Middle frontal gyrus (tissue), 1 donor: ENCODE data around the gene LMBR1.
"Not testable (repeated sequence)": the region's sequence is repeated elsewhere in the genome, so short reads cannot be mapped to it uniquely, and the experiment has no call there.

ENCODE experiments used
- DNase-seq: peaks from one replicate; pipeline ENCODE4 v3.0.0-alpha.2; 2015; ENCODE audit warnings: low spot score; ENCODE audit errors: extremely low spot score

The LMBR1 gene

DNA sequence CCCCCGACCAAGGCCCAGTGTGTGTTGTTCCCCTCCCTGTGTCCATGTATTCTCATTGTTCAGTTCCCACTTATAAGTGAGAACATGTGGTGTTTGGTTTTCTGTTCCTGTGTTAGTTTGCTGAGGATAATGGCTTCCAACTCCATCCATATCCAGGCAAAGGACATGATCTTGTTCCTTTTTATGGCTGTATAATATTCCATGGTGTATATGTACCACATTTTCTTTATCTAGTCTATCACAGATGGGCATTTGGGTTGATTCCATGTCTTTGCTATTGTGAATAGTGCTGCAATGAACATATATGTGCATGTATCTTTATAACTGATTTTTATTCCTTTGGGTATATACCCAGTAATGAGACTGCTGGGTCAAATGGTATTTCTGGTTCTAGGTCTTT is 191.2 kb downstream of the LMBR1 start:
- DNase-seq: not testable (repeated sequence)

DNA sequence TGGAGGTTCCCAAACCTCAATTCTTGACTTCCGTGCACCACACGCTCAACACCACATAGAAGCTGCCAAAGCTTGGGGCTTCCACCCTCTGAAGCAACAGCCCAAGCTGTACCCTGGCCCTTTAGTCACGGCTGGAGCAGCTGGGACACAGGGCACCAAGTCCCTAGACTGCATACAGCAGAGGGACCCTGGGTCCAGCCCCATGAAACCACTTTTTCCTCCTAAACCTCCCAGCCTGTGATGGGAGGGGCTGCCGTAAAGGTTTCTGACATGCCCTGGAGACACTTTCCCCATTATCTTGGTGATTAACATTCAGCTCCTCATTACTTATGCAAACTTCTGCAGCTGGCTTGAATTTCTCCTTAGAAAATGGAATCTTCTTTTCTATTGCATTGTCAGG is 194.5 kb downstream of the LMBR1 start:
- not testable (repeated sequence) for DNase-seq

GRCh38 chr7:156697283-156697682 is 195.7 kb downstream of the LMBR1 start:
- DNase-seq: not testable (repeated sequence)

- DNase-seq: no peak
Observed at GRCh38 chr7:156693627-156694026, 199.4 kb downstream of the LMBR1 start.

DNA sequence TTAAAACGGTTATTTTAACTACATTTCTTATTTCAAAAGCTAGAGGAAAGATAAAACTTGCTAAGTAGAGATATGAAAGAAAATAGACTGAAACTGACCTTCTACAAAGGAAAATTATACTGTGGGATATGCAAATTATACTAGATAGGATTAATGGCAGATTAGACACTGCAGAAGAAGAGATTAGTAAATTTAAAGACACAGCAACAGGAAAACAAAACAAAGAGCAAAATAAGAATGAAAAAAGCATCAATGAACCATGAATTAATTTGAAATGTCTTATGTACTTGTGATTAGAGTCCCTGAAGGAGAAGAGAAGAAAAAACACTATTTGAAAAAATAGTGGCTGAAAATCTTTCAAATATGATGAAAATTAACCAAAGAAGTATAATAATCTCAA is 200.1 kb downstream of the LMBR1 start:
- DNase-seq: no peak

DNA sequence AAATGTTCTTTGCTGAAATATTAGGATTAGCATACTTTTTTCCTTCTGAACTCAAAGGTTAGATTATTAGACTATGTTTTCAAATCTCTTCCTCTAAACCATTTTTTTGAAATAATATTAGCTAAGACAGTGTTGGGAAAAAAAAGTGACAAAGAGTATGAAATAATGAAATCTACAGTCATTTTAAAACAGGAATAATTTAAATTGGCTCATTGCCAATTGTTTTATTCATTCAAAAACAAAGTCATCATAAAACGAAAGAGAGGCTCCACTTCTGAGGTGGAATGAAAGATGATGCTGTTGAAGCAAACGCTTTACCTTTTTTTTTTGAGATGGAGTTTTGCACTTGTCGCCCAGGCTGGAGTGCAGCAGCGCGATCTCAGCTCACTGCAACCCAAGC is 201.2 kb downstream of the LMBR1 start:
- DNase-seq: no peak

- no peak for DNase-seq
Observed at GRCh38 chr7:156684661-156685060, 208.3 kb downstream of the LMBR1 start.

DNA sequence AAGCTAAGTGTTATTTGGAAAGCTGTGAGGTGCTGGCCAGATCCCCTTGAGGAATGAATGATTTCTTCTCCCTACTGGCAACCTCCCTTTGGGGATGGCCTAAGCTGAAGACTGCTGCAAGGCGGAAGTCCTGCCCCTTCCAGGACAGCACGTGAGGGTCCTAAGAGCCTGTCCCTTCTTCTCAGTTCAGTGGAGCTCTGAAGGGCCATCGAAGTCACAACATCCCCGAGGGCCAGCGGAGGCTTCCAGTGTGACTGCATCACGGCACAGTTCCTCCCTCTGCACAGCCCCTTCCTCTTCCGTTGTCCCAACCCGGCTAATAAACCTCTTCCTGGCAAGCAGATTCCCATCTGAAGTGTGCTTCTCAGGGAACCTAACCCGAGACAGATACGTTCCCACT is 208.7 kb downstream of the LMBR1 start:
- no peak for DNase-seq

GRCh38 chr7:156682928-156683327 is 210.1 kb downstream of the LMBR1 start:
- DNase-seq: no peak

DNA sequence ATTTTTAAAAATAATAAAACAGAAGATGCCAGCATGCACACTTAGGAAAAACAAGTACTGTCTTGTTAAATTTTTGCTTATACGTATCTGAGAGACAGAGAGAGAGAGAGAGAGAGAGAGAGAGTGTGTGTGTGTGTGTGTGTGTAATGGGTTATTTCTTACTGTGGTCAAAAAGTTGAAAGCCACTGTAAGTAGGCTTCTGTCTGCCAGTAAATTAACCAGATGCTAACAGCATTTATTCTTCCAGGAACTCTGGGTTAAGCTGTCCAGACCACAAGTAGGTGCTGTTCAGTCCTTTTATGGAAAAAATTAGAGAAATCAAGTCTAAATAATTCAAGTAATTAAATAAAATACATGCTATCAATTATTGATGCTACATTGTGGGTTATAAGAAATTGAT is 212.7 kb downstream of the LMBR1 start:
- DNase-seq: no peak

DNA sequence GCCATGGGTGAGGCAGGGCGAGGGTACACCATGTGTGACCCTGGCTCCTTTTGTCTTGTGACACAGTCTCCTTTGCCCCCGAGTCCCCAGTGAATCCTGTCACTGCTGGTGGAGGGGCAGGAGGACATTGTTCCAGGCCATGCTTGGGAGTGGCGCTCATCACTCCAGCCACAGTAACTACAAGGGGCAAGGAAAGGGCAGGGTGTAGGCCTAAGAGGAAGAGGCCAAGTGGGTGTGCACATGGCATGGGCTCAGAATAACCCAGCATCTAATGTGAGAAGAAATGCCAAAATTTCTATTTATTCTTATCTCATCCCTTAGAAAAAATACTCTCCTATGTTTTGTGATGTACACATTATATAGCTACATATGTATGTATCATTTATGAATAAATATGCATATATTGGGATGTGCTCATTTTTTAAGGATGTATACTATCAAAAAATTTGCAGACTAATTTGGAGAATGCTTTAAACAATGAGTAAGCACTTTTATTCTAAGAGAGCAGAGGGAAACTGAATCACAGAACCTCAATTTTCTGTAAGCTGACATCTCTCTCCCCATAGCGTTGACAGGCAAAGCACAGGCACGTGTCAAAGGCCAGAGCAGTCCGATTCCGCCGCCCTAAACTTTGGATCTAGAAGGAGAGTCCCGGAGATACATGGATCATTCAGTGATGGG is 215.5 kb downstream of the LMBR1 start:
- no peak for DNase-seq

GRCh38 chr7:156676263-156676662 is 216.7 kb downstream of the LMBR1 start:
- no peak for DNase-seq

GRCh38 chr7:156675721-156676120 is 217.3 kb downstream of the LMBR1 start:
- DNase-seq: no peak

- no peak for DNase-seq
Observed at GRCh38 chr7:156673902-156674301, 219.1 kb downstream of the LMBR1 start.

DNA sequence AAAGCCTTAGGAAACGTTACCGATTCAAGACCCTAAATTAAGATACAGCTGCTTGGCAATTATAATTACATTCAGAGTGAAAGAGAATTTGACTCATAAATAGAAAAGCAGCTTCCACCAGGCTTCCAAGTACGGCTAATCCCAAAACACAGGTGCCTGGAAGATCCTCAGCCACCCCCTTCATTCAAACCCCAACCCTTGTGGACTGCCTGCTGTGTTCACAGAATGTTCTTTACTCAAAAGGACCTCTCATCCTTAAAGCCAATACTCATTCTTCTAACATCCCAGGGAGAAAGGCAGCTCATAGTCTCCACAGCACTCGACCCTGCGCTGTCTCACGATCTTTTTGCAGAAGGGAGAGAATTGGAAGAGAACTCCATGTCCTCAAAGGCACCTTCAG is 219.5 kb downstream of the LMBR1 start:
- no peak for DNase-seq

DNA sequence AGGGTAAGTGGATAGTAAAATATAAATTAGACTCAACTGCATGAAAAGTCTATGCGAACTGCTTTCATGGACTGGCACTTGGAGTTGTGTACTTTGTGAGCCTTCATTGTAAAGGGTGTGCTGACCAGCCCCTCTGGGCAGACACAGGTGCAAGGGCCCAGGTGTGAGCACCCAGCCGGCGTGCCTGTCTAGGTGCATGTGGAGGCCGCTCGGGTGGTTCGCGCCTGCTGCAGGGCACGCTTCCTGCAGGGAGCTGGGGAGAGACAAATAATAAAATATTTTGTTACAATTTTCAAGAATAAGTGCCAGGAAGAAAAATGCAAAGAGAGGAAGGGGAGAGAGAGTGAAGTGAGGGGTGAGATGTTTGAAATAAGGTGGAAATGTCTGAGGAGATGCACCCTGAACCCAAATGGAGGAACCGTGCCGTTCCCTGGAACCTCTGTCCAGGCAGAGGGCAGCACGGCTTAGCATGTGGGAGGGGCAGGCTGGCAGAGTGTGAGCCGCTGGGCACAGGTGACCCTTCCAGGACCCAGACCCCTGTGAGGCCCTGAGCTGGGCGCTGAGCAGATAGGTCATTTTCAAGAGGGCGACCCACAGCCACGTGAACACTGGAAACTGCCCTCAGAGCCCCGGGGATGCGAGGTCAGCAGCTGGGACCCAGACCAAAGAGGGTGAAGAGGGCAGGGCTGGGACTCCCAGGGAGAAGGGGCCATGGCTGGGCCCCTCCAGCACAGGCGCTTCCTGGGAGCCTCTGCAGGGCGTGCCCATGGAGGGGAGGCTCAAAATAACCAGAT is 223.8 kb downstream of the LMBR1 start:
- no peak for DNase-seq

DNA sequence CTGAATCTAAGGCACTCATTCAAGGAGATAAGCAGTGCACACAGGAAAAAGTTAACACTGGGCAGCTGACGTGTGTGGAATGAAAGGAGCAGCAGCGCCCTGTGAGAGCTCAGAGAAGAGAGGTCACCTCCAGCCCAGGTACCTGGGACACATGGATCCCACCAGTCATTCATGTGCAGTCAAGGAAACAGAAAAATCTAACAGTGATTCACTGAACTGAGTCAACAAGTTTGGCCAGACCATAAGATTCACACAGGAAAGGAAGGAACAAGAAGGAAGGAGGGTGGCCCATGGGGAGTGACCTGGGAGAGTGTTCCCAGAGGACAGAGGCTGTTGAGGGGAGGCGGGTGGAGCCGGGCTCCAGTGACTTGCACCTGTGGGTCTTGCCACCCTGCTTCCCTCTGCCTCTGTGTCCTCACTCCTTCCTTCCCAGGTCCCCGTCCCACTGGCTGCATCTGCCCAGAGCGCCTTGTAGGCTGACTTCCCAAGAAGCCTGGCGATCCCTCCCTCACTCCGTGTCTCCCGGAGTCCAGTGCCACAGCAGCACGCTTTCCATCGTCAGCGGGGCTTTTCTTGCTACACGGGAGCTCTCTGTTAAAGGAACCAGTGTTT is 224.7 kb downstream of the LMBR1 start:
- DNase-seq: no peak

GRCh38 chr7:156667110-156667426 is 225.9 kb downstream of the LMBR1 start:
- no peak for DNase-seq

GRCh38 chr7:156666368-156667109 is 226.4 kb downstream of the LMBR1 start:
- no peak for DNase-seq

GRCh38 chr7:156665101-156665500 is 227.9 kb downstream of the LMBR1 start:
- no peak for DNase-seq

DNA sequence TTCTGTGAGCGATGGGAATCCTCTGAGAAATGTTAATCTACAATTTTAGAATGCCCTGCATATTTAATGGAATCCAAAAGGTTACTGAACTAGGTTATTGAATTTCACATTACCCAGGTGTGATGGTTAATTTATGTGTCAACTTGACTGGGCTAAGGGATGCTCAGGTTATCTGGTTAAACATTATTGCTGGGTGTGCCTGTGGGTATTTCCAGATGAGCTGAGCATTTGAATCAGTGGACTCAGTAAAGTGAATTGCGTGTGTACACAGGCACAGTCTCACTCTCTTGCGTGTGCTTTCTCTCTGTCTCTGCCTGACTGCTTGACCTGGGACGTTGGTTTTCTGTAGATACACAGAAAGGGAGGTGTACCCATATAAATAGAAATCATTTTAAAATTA is 230.7 kb downstream of the LMBR1 start:
- no peak for DNase-seq

DNA sequence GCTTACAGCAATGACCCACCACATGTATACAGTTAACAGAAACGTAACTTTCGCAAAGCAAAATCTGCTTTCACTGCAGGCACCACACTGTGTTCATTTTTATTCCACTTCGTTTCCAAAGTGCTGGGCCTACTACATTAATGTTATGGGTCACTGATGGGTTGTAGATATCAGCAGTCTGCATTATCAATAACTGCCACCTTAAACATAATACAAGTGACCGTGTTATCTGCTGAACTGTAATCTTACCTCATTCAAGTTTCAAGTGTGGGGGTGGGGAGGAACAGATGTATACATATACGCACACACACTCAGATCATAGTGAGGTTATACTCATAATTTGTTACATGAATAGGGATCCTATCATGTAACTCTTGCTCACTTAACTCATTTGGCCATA is 231.3 kb downstream of the LMBR1 start:
- no peak for DNase-seq
